ENCODE data around the gene AGA.

The AGA gene

DNA sequence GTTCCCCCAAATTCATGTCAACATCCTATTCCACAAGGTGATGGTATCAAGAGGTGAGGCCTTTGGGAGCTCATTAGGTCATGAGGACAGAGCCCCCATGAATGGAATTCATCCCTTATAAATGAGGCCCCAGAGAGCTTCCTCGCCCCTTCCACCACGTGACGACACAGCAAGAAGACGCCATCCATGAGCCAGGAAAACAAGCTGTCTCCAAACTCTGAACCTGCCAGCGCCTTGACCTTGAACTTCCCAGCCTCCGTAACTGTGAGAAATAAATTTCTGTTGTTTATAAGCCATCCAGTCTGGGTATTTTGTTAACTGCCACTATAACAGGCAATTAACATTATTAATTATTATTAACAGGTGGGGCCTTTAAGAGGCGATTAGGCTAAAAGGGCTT lies 5.8 kb downstream of the AGA start:
- no peak overlapping the region for H3K4me3 ChIP-seq (ENCODE audit: low read length)
- DNase-seq (ENCODE audit: low read depth): no peak
- TF ChIP-seq, protein P1, sequence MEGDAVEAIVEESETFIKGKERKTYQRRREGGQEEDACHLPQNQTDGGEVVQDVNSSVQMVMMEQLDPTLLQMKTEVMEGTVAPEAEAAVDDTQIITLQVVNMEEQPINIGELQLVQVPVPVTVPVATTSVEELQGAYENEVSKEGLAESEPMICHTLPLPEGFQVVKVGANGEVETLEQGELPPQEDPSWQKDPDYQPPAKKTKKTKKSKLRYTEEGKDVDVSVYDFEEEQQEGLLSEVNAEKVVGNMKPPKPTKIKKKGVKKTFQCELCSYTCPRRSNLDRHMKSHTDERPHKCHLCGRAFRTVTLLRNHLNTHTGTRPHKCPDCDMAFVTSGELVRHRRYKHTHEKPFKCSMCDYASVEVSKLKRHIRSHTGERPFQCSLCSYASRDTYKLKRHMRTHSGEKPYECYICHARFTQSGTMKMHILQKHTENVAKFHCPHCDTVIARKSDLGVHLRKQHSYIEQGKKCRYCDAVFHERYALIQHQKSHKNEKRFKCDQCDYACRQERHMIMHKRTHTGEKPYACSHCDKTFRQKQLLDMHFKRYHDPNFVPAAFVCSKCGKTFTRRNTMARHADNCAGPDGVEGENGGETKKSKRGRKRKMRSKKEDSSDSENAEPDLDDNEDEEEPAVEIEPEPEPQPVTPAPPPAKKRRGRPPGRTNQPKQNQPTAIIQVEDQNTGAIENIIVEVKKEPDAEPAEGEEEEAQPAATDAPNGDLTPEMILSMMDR (conservative IDR thresholded peaks at IDR 0.05; ENCODE audit: low read depth, low read length): no peak

GRCh38 chr4:177434667-177435066 lies 7.6 kb downstream of the AGA start:
- TF ChIP-seq, protein P1 (conservative IDR thresholded peaks at IDR 0.05; ENCODE audit: low read depth, low read length): no peak
- H3K4me3 ChIP-seq (ENCODE audit: low read length): no peak overlapping the region
- DNase-seq (ENCODE audit: low read depth): no peak

DNA sequence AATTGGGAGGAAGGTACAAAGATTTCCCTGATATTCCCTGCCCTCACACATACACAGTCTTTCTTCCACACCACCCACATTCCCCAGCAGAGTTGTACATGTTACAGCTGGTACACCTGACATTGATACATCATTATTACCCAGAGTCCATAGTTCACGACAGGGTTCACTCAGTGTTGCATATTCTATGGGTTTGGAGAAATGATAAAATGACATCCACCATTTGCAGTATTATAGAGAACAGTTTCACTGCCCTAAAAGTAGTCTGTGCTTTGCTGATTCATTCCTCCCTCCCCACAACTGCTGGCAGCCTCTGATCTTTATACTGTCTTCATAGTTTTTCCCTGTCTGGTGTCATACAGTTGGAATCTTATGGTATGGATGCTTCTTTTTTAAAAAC lies 15.0 kb downstream of the AGA start:
- TF ChIP-seq, protein P1 (conservative IDR thresholded peaks at IDR 0.05; ENCODE audit: low read depth, low read length): no peak
- no peak for DNase-seq (ENCODE audit: low read depth)
- H3K4me3 ChIP-seq (ENCODE audit: low read length): no peak overlapping the region

- no peak for DNase-seq (ENCODE audit: low read depth)
Observed at GRCh38 chr4:177419434-177419833, 22.8 kb downstream of the AGA start.

GRCh38 chr4:177413656-177414055 lies 28.6 kb downstream of the AGA start:
- TF ChIP-seq, protein P1 (conservative IDR thresholded peaks at IDR 0.05; ENCODE audit: low read depth, low read length): no peak
- DNase-seq (ENCODE audit: low read depth): no peak
- no peak overlapping the region for H3K4me3 ChIP-seq (ENCODE audit: low read length)

More at GRCh38 chr4:177419434-177419833, 22.8 kb downstream of the AGA start:
- no peak overlapping the region for H3K4me3 ChIP-seq (ENCODE audit: low read length)
- TF ChIP-seq, protein P1 (conservative IDR thresholded peaks at IDR 0.05; ENCODE audit: low read depth, low read length): no peak

GRCh38 chr4:177413076-177413475 lies 29.2 kb downstream of the AGA start:
- TF ChIP-seq, protein P1 (conservative IDR thresholded peaks at IDR 0.05; ENCODE audit: low read depth, low read length): no peak
- no peak overlapping the region for H3K4me3 ChIP-seq (ENCODE audit: low read length)
- DNase-seq (ENCODE audit: low read depth): no peak

- no peak overlapping the region for H3K4me3 ChIP-seq (ENCODE audit: low read length)
- TF ChIP-seq, protein P1 (conservative IDR thresholded peaks at IDR 0.05; ENCODE audit: low read depth, low read length): no peak
- DNase-seq (ENCODE audit: low read depth): no peak
Observed at GRCh38 chr4:177411996-177412395, 30.2 kb downstream of the AGA start.
